GM20000 (cell line): Measurements from ENCODE around the gene GC.
"Not testable (repeated sequence)": the region's sequence is repeated elsewhere in the genome, so short reads cannot be mapped to it uniquely, and the experiment has no call there.

Experiments used
- DNase-seq: peaks from one replicate; pipeline ENCODE4 v3.0.0; 2012; ENCODE audit warnings: low spot score
- CTCF ChIP-seq: IDR thresholded peaks from 2 replicates; pipeline ENCODE4 v1.5.1; 2012; ENCODE audit warnings: mild to moderate bottlenecking, control low read depth; ENCODE audit errors: extremely low read depth, missing control alignments

Gene GC

GRCh38 chr4:71814433-71814832 is 30.6 kb upstream of the GC start:
- TF ChIP-seq CTCF, result no peak
- DNase-seq, result no peak

GRCh38 chr4:71809805-71810204 is 25.9 kb upstream of the GC start:
- not testable (repeated sequence) for DNase-seq

- no peak for DNase-seq
- TF ChIP-seq CTCF, result no peak
Observed at GRCh38 chr4:71807469-71807868, 23.6 kb upstream of the GC start.

GRCh38 chr4:71805230-71805629 is 21.4 kb upstream of the GC start:
- DNase-seq, result not testable (repeated sequence)

GRCh38 chr4:71804017-71804697 is 20.3 kb upstream of the GC start:
- DNase-seq, result not testable (repeated sequence)

GRCh38 chr4:71785959-71786358 is 2.1 kb upstream of the GC start:
- DNase-seq, result no peak
- no peak for TF ChIP-seq CTCF

GRCh38 chr4:71784569-71785197 is 804 bp upstream of the GC start:
- no peak for DNase-seq
- no peak for TF ChIP-seq CTCF

- no peak for DNase-seq
- no peak for TF ChIP-seq CTCF
Observed at GRCh38 chr4:71777891-71778290, 6.0 kb downstream of the GC start.

GRCh38 chr4:71775449-71775848 is 8.4 kb downstream of the GC start:
- DNase-seq, result no peak
- no peak for TF ChIP-seq CTCF
